ENCODE results near the gene CDH13.

The CDH13 gene

DNA sequence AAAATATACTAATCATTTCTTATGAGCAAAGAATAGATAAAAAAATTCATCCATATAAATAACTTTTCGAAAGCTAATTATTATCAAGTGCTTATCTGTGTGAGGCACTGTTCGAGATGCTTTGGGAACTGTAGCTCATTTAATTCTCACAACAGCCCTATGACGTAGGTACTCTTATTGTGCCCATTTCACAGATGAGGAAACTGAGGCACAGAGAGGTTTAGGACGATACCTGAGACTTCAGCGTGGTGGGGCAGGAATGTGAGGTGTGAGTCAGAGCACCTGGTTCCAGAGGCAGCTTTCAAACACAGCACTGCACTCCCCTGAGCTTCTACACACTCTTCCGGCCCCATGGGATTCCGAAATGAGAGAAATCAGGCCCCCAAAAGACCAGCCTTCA lies 995.2 kb downstream of the CDH13 start:
- Mint-ChIP-seq H3K9me3 (no peaks in the 10 kb centered on the region), H3K27ac (no peak overlapping the region), H3K36me3 (ENCODE audit: low read depth) (no peaks in the 10 kb centered on the region), H3K4me1 (peaks cover 45% of the 10 kb centered on the region), H3K27me3 (ENCODE audit: low read depth, poor library complexity) (peaks cover 14% of the 10 kb centered on the region), H3K4me3 (no peak overlapping the region)
- no peak for DNase-seq
- TF ChIP-seq, protein P1, sequence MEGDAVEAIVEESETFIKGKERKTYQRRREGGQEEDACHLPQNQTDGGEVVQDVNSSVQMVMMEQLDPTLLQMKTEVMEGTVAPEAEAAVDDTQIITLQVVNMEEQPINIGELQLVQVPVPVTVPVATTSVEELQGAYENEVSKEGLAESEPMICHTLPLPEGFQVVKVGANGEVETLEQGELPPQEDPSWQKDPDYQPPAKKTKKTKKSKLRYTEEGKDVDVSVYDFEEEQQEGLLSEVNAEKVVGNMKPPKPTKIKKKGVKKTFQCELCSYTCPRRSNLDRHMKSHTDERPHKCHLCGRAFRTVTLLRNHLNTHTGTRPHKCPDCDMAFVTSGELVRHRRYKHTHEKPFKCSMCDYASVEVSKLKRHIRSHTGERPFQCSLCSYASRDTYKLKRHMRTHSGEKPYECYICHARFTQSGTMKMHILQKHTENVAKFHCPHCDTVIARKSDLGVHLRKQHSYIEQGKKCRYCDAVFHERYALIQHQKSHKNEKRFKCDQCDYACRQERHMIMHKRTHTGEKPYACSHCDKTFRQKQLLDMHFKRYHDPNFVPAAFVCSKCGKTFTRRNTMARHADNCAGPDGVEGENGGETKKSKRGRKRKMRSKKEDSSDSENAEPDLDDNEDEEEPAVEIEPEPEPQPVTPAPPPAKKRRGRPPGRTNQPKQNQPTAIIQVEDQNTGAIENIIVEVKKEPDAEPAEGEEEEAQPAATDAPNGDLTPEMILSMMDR (IDR thresholded peaks at IDR 0.05): no peak

DNA sequence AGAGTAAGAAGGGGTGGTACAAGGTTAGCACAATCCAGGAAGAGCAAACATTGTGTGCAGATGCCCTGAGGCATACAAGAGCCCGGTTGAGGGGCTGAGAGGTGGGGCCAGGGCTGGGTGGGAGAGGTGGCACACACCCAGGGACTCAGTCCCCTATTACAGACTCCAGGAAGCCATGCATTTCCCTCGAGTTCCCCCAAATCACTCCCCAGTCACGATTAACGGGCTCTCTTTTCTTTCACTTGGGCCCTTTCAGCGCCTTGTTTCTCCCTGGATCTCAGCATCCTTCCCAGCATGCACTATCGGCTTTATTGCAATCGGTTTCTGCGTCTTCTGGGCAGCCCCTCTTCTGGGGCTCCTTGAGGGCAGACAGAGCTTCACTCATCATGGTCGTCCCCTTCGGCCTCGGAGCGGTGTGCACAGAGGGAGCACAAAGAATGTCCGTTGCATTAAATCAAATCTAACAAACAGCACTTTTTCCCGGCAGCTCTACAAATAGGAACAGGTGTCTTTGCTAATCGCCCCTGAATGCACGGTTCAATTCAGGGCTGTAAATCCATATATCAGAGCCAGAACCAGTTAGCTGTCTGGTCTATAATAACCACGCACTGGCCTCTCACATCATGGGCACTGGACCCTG lies 996.4 kb downstream of the CDH13 start:
- Mint-ChIP-seq H3K27me3 (ENCODE audit: low read depth, poor library complexity) (peaks cover 16% of the 10 kb centered on the region), H3K4me1 (peaks cover 45% of the 10 kb centered on the region), H3K36me3 (ENCODE audit: low read depth) (no peaks in the 10 kb centered on the region), H3K4me3 (no peak overlapping the region), H3K9me3 (no peaks in the 10 kb centered on the region), H3K27ac (peak overlapping the region; percentile 67)
- no peak for DNase-seq
- TF ChIP-seq, protein P1 (IDR thresholded peaks at IDR 0.05): no peak

DNA sequence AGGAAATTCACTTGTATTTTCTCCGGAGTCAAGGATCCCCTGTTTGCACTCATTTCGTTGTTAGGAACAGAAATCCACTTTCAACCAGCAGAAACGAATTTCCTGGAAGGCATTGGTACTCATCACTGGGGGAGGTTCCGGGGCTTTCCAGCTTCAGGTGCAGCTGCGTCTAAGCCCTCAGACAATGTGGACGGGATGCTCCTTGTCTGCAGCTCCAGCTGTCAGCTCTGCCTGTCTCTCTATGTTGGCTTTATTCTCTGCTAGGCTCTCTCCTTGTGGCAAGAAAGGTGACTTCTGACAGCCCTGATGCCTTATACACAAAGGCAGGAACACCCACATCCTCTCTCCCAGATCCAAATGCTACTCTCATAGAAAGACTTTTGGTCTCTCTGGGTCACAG lies 997.1 kb downstream of the CDH13 start:
- no peaks in the 10 kb centered on the region for H3K36me3 Mint-ChIP-seq (ENCODE audit: low read depth)
- TF ChIP-seq, protein P1 (IDR thresholded peaks at IDR 0.05): no peak
- H3K9me3 Mint-ChIP-seq: no peaks in the 10 kb centered on the region
- H3K4me3 Mint-ChIP-seq: no peak overlapping the region
- no peak overlapping the region for H3K27ac Mint-ChIP-seq
- H3K27me3 Mint-ChIP-seq (ENCODE audit: low read depth, poor library complexity): peaks cover 16% of the 10 kb centered on the region
- no peak for DNase-seq
- peaks cover 38% of the 10 kb centered on the region for H3K4me1 Mint-ChIP-seq

DNA sequence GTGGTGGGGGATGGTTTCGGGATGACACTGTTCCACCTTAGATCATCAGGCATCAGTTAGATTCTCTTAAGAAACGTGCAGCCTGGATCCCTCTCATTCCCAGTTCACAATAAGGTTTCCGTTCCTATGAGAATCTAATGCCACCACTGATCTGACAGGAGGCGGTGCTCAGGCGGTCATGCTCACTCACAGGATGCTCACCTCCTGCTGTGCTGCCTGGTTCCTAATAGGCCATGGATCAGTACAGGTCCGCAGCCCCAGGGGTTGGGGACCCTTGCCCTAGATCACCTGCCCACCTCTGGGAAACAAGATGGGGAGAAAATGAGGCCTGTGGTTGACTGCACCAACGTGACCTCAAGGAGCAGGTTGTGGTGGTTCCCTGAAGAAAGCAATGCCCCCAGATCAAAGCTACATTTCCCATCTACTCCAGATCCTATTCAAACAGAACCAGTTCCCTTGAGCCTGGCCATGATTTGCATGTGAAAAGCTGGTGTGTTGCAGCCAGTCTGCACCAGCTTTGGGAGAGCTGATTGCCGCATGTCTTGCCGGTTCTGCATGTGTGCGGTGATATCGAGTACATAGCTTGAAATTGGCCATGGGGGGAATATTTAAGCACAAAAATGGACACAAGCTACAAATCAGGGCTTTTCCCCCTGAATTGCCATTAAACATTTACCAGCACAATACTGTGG lies 997.8 kb downstream of the CDH13 start:
- Mint-ChIP-seq H3K4me3 (no peak overlapping the region), H3K36me3 (ENCODE audit: low read depth) (no peaks in the 10 kb centered on the region), H3K27ac (no peak overlapping the region), H3K27me3 (ENCODE audit: low read depth, poor library complexity) (peaks cover 16% of the 10 kb centered on the region), H3K9me3 (no peaks in the 10 kb centered on the region), H3K4me1 (peaks cover 32% of the 10 kb centered on the region)
- TF ChIP-seq, protein P1 (IDR thresholded peaks at IDR 0.05): no peak
- DNase-seq: no peak

DNA sequence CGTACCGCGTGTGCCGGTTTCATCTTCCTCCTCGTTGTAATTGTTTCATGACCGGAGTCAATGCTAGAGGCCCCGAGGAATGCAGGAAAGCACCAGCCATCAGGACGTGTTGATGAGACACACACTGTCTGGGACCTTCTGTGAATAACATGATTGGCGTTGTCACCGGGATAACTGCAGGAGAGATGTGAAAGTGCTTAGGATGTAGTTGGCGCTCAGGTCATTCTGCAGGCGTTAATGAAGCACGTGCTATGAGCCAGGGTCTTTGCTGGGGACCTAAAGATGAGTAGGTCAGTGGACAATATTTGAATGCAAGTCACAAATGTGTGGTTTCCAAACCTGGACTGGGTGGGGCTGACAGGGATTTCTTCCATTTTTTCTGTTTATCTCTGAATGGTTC lies 999.4 kb downstream of the CDH13 start:
- Mint-ChIP-seq H3K36me3 (ENCODE audit: low read depth) (no peaks in the 10 kb centered on the region), H3K27me3 (ENCODE audit: low read depth, poor library complexity) (peaks cover 16% of the 10 kb centered on the region), H3K27ac (no peak overlapping the region), H3K4me3 (no peak overlapping the region), H3K4me1 (peaks cover 21% of the 10 kb centered on the region), H3K9me3 (no peaks in the 10 kb centered on the region)
- TF ChIP-seq, protein P1 (IDR thresholded peaks at IDR 0.05): no peak
- DNase-seq: no peak

DNA sequence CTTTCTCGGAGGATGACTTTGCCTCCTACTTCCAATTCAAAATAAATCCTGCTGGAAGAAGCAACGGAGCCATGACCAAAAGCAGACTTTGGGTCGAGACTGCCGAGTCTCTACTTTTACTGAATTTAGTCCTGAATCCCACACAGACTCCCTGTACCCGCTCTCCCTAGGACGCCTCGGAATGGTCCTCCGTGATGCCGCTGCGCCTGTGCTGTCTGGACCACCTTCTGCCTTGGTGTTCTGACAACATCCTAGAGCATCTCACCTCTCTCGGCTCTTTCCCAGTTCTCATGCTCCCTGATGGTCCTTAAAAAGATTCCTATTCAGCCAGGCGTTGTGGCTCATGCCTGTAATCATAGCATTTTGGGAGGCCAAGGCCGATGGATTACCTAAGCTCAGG lies 999.9 kb downstream of the CDH13 start:
- H3K4me1 Mint-ChIP-seq: peaks cover 23% of the 10 kb centered on the region
- TF ChIP-seq, protein P1 (IDR thresholded peaks at IDR 0.05): no peak
- H3K4me3 Mint-ChIP-seq: no peak overlapping the region
- H3K27ac Mint-ChIP-seq: no peak overlapping the region
- H3K9me3 Mint-ChIP-seq: no peaks in the 10 kb centered on the region
- no peak for DNase-seq
- H3K36me3 Mint-ChIP-seq (ENCODE audit: low read depth): no peaks in the 10 kb centered on the region
- peaks cover 16% of the 10 kb centered on the region for H3K27me3 Mint-ChIP-seq (ENCODE audit: low read depth, poor library complexity)

Measured in nephron progenitor cell (in vitro differentiated cells).